Activated CD4-positive, alpha-beta T cell treated with anti-CD3 and anti-CD28 coated beads, Interleukin-2, Interleukin-4, amounts not matched to agents 100 ng/mL and 50 ng/mL, durations not matched to agents 16 hours and 8 hours (primary cell): ENCODE measurements around the gene TSPAN31.

Source experiments
- DNase-seq: peaks from one replicate; pipeline ENCODE4 v3.0.0-alpha.2; 2020; ENCODE audit warnings: low spot score

Gene TSPAN31

GRCh38 chr12:57793920-57794319 is 49.1 kb downstream of the TSPAN31 start:
- no peak for DNase-seq

- DNase-seq = no peak
Measured at GRCh38 chr12:57795354-57795753, 50.5 kb downstream of the TSPAN31 start.

- DNase-seq = no peak
Measured at GRCh38 chr12:57796996-57797395, 52.2 kb downstream of the TSPAN31 start.

GRCh38 chr12:57797933-57798332 is 53.1 kb downstream of the TSPAN31 start:
- no peak for DNase-seq
